T-helper 17 cell (primary cell): ENCODE measurements around the gene C12orf75. TPM values are rescaled to one million over a fixed set of nuclear protein-coding genes. Genes with fewer than 3 reads are reported as not detected.

Source experiments
- ATAC-seq: fragments of 150-1000 bp; cut with Tn5 transposase; 2 replicates; pipeline ENCODE4 v1.10.0; 2021; ENCODE audit warnings: mild to moderate bottlenecking, moderate library complexity
- DNase-seq, 3 donors: peaks; one replicate each; pipeline versions ENCODE4 v3.0.0 to v3.0.0-alpha.2; 2020 to 2021
- H3K9me3 ChIP-seq: one replicate; pipeline ENCODE4 v1.7.0; 2013; ENCODE audit warnings: low read length, mild to moderate bottlenecking; ENCODE audit not compliant: control insufficient read depth, poor library complexity, severe bottlenecking
- H3K27ac Mint-ChIP-seq: one replicate; pipeline ENCODE4 v1.8.0; 2022; ENCODE audit warnings: mild to moderate bottlenecking, moderate library complexity, mixed read lengths
- H3K27me3 Mint-ChIP-seq: one replicate; pipeline ENCODE4 v1.8.0; 2022; ENCODE audit warnings: mixed read lengths
- H3K36me3 Mint-ChIP-seq: one replicate; pipeline ENCODE4 v1.8.0; 2022; ENCODE audit warnings: low read depth, mixed read lengths
- H3K4me1 Mint-ChIP-seq: one replicate; pipeline ENCODE4 v1.8.0; 2022; ENCODE audit warnings: mild to moderate bottlenecking, mixed read lengths
- H3K4me3 Mint-ChIP-seq: one replicate; pipeline ENCODE4 v1.8.0; 2022; ENCODE audit warnings: mild to moderate bottlenecking, moderate library complexity, mixed read lengths
- total RNA-seq, 4 donors: library from RNA in 2 of 4; stranded (reverse) in 2 of 4; gene quantifications; one replicate each; pipeline ENCODE4 v1.2.3 and lab custom pipeline; 2022 to 2026

C12orf75 gene
- 10 to 100 TPM; 33.2 to 41.3 TPM for total RNA-seq
- total RNA-seq (lab: John Stamatoyannopoulos, UW): 22.8 to 26.4 reads per million in 2 donors

GRCh38 chr12:105330283-105330930 lies at the start of gene C12orf75:
Gene C12orf75, plus strand, starts transcription at chr12:105330691. Its CDS starts 201 bp downstream, at chr12:105330892.
- Mint-ChIP-seq H3K4me1 (peaks cover 40% of the 10 kb centered on the region), H3K36me3 (no peaks in the 10 kb centered on the region), H3K4me3 (peak within 1 kb of the TSS; percentile 91), H3K27me3 (no peaks in the 10 kb centered on the region), H3K27ac (peak within 1 kb of the TSS; percentile 83)
- DNase-seq (peak; percentile 72 to 80 (median 79)), ATAC-seq (peak; percentile 90)
- H3K9me3 ChIP-seq: no peaks in the 10 kb centered on the region

- H3K9me3 ChIP-seq: no peaks in the 10 kb centered on the region
- Mint-ChIP-seq H3K4me3 (no peak overlapping the region), H3K36me3 (no peaks in the 10 kb centered on the region), H3K27ac (no peak overlapping the region), H3K27me3 (peaks cover 8% of the 10 kb centered on the region), H3K4me1 (peaks cover 3% of the 10 kb centered on the region)
- no peak for DNase-seq
- ATAC-seq: no peak
These were observed 49.4 kb upstream of the C12orf75 start for GRCh38 chr12:105280966-105281693.

- H3K36me3 Mint-ChIP-seq: no peaks in the 10 kb centered on the region
- H3K27me3 Mint-ChIP-seq: peaks cover 12% of the 10 kb centered on the region
These were observed 48.8 kb upstream of the C12orf75 start for GRCh38 chr12:105281694-105282049.

GRCh38 chr12:105285378-105285777 lies 45.1 kb upstream of the C12orf75 start:
- Mint-ChIP-seq H3K36me3 (no peaks in the 10 kb centered on the region), H3K27me3 (peaks cover 12% of the 10 kb centered on the region), H3K27ac (no peak overlapping the region), H3K4me3 (no peak overlapping the region), H3K4me1 (no peaks in the 10 kb centered on the region)
- DNase-seq: no peak
- H3K9me3 ChIP-seq: no peaks in the 10 kb centered on the region
- ATAC-seq: no peak

More at GRCh38 chr12:105281694-105282049, 48.8 kb upstream of the C12orf75 start:
- ATAC-seq: no peak
- no peak overlapping the region for H3K4me3 Mint-ChIP-seq
- no peak for DNase-seq
- peaks cover 3% of the 10 kb centered on the region for H3K4me1 Mint-ChIP-seq
- no peaks in the 10 kb centered on the region for H3K9me3 ChIP-seq
- H3K27ac Mint-ChIP-seq: no peak overlapping the region

GRCh38 chr12:105287408-105287807 lies 43.1 kb upstream of the C12orf75 start:
- Mint-ChIP-seq H3K27ac (no peak overlapping the region), H3K4me1 (no peaks in the 10 kb centered on the region), H3K27me3 (peaks cover 27% of the 10 kb centered on the region), H3K36me3 (no peaks in the 10 kb centered on the region), H3K4me3 (no peak overlapping the region)
- ATAC-seq (no peak), DNase-seq (no peak)
- no peaks in the 10 kb centered on the region for H3K9me3 ChIP-seq

- no peak for DNase-seq
- H3K9me3 ChIP-seq: no peaks in the 10 kb centered on the region
These were observed 42.0 kb upstream of the C12orf75 start for GRCh38 chr12:105288311-105288996.

GRCh38 chr12:105289114-105289904 lies 41.2 kb upstream of the C12orf75 start:
- peaks cover 35% of the 10 kb centered on the region for H3K27me3 Mint-ChIP-seq

More at GRCh38 chr12:105288311-105288996, 42.0 kb upstream of the C12orf75 start:
- Mint-ChIP-seq H3K4me1 (no peaks in the 10 kb centered on the region), H3K27me3 (peaks cover 35% of the 10 kb centered on the region), H3K36me3 (no peaks in the 10 kb centered on the region), H3K4me3 (no peak overlapping the region), H3K27ac (no peak overlapping the region)
- ATAC-seq: no peak

GRCh38 chr12:105291531-105291930 lies 39.0 kb upstream of the C12orf75 start:
- H3K4me3 Mint-ChIP-seq: no peak overlapping the region
- H3K36me3 Mint-ChIP-seq: no peaks in the 10 kb centered on the region
- H3K9me3 ChIP-seq: no peaks in the 10 kb centered on the region
- no peaks in the 10 kb centered on the region for H3K4me1 Mint-ChIP-seq
- no peak overlapping the region for H3K27ac Mint-ChIP-seq
- DNase-seq (no peak), ATAC-seq (no peak)
- H3K27me3 Mint-ChIP-seq: peaks cover 29% of the 10 kb centered on the region

More at GRCh38 chr12:105289114-105289904, 41.2 kb upstream of the C12orf75 start:
- H3K4me1 Mint-ChIP-seq: no peaks in the 10 kb centered on the region
- H3K9me3 ChIP-seq: no peaks in the 10 kb centered on the region
- H3K27ac Mint-ChIP-seq: no peak overlapping the region
- H3K4me3 Mint-ChIP-seq: no peak overlapping the region
- no peak for ATAC-seq
- no peak for DNase-seq
- H3K36me3 Mint-ChIP-seq: no peaks in the 10 kb centered on the region

GRCh38 chr12:105292705-105293104 lies 37.8 kb upstream of the C12orf75 start:
- Mint-ChIP-seq H3K4me3 (no peak overlapping the region), H3K27ac (no peak overlapping the region), H3K27me3 (peaks cover 29% of the 10 kb centered on the region), H3K36me3 (no peaks in the 10 kb centered on the region), H3K4me1 (no peaks in the 10 kb centered on the region)
- no peaks in the 10 kb centered on the region for H3K9me3 ChIP-seq
- no peak for ATAC-seq
- no peak for DNase-seq

GRCh38 chr12:105293187-105293586 lies 37.3 kb upstream of the C12orf75 start:
- H3K9me3 ChIP-seq: no peaks in the 10 kb centered on the region
- H3K36me3 Mint-ChIP-seq: no peaks in the 10 kb centered on the region
- ATAC-seq (no peak), DNase-seq (no peak)
- no peaks in the 10 kb centered on the region for H3K4me1 Mint-ChIP-seq
- no peak overlapping the region for H3K4me3 Mint-ChIP-seq
- H3K27me3 Mint-ChIP-seq: peaks cover 29% of the 10 kb centered on the region
- H3K27ac Mint-ChIP-seq: no peak overlapping the region

GRCh38 chr12:105294161-105294560 lies 36.3 kb upstream of the C12orf75 start:
- DNase-seq (no peak), ATAC-seq (no peak)
- no peaks in the 10 kb centered on the region for H3K36me3 Mint-ChIP-seq
- H3K27me3 Mint-ChIP-seq: peaks cover 29% of the 10 kb centered on the region
- H3K4me1 Mint-ChIP-seq: no peaks in the 10 kb centered on the region
- no peaks in the 10 kb centered on the region for H3K9me3 ChIP-seq
- H3K27ac Mint-ChIP-seq: no peak overlapping the region
- H3K4me3 Mint-ChIP-seq: no peak overlapping the region

GRCh38 chr12:105294886-105295479 lies 35.5 kb upstream of the C12orf75 start:
- Mint-ChIP-seq H3K27ac (no peak overlapping the region), H3K27me3 (peaks cover 29% of the 10 kb centered on the region), H3K4me1 (no peaks in the 10 kb centered on the region), H3K36me3 (no peaks in the 10 kb centered on the region), H3K4me3 (no peak overlapping the region)
- ATAC-seq (no peak), DNase-seq (no peak)
- no peaks in the 10 kb centered on the region for H3K9me3 ChIP-seq
